GM18861 (cell line): ENCODE results near the gene CYBRD1.
A peak's percentile ranks its signal among the peaks of the same experiment; 100 is the strongest.
"Not testable (repeated sequence)": the region's sequence is repeated elsewhere in the genome, so short reads cannot be mapped to it uniquely, and the experiment has no call there.

Experiments
- ATAC-seq: cut with Tn5 transposase; IDR thresholded peaks from one replicate; pipeline ENCODE4 v1.9.1; 2021; ENCODE audit not compliant: unreplicated experiment

CYBRD1 gene, protein sequence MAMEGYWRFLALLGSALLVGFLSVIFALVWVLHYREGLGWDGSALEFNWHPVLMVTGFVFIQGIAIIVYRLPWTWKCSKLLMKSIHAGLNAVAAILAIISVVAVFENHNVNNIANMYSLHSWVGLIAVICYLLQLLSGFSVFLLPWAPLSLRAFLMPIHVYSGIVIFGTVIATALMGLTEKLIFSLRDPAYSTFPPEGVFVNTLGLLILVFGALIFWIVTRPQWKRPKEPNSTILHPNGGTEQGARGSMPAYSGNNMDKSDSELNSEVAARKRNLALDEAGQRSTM

GRCh38 chr2:171522052-171522787, at the start of gene CYBRD1:
TSS of gene CYBRD1 (plus strand) at chr2:171522474. CDS start at chr2:171522546, 72 bp downstream.
- no peak for ATAC-seq

GRCh38 chr2:171475979-171476378, 46.3 kb upstream of the CYBRD1 start:
- ATAC-seq, result no peak

DNA sequence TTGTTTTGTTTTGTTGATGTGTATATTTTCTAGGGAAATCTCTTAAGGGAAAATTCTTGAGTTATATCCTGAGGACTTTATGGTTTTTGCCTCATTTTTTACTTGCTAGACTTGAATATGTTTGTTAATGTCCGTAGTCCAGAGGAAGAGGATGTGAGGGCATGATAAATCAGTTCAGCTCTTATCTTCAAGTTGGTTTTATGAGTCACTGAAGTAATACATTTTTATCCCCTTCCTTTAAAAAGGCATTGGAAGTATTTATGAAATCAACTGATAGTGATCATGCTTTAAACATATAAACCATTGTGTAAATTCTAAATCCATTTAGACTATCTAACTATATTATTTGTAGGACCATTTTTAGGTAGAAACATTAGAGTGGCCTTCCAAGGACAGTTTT, 43.9 kb upstream of the CYBRD1 start:
- ATAC-seq, result no peak

DNA sequence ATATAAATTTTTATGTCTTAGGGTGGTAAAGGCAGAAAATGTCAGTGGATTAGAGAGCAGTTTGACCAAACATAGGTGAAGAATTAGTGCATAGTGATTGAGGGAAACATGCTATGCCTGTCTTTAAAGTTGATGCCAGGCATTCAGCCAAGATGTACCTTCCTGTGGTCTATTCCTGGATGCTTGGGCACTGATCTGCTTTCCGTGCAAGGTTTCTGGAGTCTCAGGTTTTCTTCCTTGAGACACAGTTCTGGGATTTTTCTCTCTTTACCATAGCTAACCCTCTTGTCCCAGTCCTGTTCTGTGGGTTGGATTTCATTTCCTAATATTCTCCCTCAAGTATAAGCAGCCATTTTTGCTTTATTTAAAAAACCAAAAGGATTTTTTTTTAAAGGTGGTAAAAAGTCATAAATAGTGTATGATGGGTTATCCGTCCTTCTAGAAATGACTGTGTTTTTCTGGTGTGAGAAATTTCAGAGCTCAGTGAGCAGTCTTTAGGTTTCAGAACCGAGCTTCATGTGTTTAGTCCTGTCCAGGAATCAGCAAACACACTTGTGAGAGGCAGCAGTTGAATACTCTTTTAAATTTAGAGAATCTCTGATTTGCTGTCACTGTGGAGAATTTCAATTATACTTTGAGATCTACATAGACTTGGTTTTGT, 43.0 kb upstream of the CYBRD1 start:
- ATAC-seq, result no peak

GRCh38 chr2:171480908-171481307, 41.4 kb upstream of the CYBRD1 start:
- no peak for ATAC-seq

- ATAC-seq, result no peak
These were observed 40.0 kb upstream of the CYBRD1 start for GRCh38 chr2:171482308-171482707.

DNA sequence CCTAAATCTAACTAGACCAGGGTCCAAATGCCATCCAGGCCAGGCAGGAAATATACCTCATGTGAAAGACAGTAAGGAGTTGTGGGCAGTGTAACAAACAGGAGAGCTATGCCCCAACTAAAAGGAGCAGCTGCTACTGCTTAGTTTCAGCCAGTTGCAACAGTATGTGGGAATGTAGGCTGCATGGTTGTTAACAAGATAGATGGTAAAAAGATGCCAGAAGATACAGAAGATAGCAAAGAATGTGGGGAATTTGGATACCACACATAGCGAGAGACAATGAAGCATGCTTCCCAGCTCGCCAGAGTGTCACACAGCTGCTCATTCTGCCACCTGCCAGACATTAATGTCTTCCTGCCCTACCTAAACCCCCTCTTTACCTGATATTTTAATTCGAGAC, 39.4 kb upstream of the CYBRD1 start:
- ATAC-seq, result no peak

GRCh38 chr2:171483793-171484192, 38.5 kb upstream of the CYBRD1 start:
- no peak for ATAC-seq

DNA sequence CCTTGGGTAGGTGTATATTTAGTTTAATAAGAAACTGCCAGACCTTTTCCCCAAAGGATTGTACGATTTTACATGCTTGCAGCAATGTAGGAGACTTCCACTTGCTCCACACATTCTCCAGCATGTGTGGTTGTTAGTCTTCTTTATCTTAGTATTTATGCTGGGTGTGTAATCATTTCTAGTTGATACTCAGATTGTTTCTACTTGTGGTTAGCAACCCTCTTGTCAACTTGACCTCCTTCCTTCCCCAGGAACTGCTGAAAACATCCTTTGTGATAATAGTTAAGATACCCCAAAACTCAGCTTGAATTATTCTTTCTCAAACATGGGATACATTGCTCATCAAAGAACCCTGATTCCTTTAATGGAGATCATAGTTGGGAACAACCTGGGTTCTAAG, 37.2 kb upstream of the CYBRD1 start:
- no peak for ATAC-seq

GRCh38 chr2:171487201-171487600, 35.1 kb upstream of the CYBRD1 start:
- no peak for ATAC-seq

DNA sequence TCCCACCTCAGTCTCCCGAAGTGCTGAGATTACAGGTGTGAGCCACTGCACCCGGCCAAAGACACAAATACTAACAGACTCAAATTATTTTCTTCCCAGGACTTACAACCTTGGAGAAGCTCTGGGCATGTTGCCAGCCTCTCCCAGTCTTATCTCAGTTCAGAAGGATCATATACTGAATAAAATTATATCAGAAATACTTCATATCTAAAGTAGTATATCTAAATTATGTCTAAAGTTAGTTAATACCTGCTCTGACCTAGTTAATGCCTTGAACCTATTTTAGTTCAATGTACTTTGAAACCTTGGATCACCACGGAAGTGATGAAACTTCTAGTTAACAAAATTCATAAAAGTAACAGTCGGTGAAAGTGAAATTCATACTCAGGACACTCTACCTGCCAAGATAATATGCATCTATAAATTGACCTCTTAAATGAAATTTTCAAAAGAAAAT, 34.4 kb upstream of the CYBRD1 start:
- ATAC-seq, result no peak

DNA sequence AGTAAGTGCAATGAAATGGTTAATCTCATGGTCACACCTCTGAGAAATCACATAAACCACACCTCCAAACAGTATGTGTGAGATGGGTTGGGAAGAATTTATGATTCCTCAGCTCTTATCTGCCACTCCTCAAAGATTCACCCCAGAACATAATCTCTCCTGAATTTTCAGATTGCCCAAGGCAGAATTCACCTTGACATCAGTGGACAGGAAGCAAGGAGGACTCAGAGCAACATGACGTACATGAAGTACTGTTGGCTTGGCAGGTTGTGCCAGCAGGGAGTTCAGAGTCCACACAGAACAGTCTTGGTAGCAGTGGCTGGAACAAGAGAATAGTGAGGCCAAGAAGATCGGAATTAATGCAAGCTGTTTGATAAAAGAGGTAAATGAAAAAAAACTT, 31.7 kb upstream of the CYBRD1 start:
- no peak for ATAC-seq

DNA sequence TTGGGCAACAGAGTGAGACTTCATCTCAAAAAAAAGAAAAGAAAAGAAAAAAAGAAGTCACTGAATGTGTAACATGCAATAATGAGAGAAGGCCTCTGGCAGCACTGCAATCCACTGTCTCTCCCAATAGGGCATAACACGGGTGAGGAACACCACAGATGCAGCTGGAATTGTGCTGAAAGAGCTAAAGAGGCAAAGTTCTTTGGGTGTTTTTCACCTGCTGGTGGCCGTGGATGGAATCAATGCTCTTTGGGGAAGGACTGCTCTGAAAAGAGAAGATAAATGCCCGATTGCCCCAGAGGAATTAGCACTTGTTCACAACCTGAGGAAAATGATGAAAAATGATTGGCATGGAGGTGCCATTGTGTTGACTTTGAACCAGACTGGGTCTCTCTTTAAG, 31.0 kb upstream of the CYBRD1 start:
- no peak for ATAC-seq

DNA sequence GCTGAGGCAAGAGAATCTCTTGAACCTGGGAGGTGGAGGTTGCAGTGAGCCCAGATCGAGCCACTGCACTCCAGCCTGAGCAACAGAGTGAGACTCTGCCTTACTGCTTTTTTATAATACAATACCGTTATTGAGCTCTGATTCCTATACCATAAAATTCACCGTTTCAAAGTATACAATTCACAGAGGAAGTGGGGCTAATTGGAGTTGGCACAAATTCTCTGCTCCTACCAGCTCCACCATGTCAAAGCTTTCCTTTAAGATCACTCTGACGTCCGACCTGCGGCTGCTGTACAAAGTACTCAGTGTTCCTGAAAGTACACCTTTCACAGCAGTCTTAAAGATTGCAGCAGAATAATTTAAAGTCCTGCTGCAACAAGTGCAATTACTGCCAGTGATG, 29.6 kb upstream of the CYBRD1 start:
- no peak for ATAC-seq

GRCh38 chr2:171497664-171498063, 24.6 kb upstream of the CYBRD1 start:
- not testable (repeated sequence) for ATAC-seq

DNA sequence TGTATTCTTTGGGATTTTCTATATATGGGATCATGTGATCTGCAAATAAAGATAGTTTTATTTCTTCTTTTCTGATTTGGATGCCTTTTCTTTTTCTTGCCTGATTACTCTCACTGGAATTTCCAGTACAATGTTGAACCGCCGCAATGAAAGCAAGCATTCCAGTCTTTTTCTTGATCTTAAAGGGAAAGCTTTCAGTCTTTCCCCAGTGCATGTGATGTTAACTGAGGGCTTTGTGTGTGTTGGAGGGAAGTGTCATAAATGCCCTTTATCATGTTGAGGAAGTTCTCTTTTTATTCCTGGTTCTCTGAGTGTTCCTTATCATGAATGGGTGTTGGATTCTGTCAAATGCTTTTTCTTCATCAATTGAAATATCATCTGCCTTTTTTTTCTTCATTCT, 16.9 kb upstream of the CYBRD1 start:
- no peak for ATAC-seq

GRCh38 chr2:171509945-171510731, 12.1 kb upstream of the CYBRD1 start:
- ATAC-seq, result peak; percentile 56

DNA sequence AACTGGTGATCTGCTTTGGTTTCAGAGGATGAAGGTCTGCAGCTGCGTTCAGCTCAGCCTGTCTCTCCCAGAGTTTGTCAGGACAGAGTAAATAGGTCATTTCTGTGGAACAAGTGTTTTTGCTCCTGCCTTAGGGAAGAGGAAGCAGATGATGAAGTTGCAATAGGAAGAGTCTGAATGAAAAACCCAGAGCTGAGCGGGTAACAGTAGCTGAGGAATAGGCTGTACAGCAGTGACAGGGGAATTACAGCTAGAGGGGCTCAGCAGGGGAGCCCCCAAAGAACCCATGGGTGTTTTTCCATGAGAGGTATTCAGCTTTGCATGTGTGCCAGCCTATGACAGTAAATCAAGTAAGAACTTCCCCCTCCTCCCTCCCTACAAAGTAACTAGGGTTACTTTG, 10.3 kb upstream of the CYBRD1 start:
- ATAC-seq, result no peak

DNA sequence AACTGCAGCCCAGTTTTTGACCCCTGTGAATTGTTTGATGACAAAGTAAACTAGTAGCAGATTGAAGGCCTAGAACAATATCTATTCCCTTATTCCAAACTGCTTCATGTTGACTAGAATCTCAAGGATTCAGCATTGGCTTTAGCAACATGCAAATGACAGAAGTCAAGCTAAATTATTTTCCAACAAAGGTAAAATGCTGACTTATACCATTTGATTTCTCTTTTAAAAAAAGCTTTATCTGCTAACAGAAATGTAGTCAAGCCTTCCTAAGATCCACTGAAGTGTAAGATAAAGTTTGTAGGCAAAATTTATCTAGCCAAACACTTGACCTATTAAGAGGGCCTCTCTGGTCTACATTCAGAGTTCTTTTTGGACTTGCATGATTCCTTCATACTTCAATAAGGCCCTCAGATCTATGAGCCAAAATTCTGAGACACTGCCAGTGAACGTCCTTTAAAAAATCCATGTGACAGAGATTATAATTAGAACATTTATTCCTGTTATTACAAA, 9.5 kb upstream of the CYBRD1 start:
- ATAC-seq, result no peak

- ATAC-seq, result no peak
These were observed 8.5 kb upstream of the CYBRD1 start for GRCh38 chr2:171513719-171514160.
